ENCODE measurements around the gene TNFSF12.
A peak's percentile ranks its signal among the peaks of the same experiment; 100 is the strongest.

TNFSF12 gene

DNA sequence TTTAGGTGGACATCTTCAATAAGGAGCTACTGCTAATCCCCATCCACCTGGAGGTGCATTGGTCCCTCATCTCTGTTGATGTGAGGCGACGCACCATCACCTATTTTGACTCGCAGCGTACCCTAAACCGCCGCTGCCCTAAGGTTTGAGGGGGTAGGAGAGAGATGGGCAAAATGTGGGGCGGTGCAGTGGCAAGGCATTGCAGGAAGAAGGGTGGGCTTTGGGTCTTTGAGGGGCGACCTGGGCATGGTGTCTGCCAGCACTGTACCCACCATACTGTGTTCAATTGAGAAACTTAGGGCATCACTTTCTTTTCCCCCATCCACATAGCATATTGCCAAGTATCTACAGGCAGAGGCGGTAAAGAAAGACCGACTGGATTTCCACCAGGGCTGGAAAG is 21.5 kb downstream of the TNFSF12 start:
- DNase-seq (ENCODE audit: low spot score), result no peak

DNA sequence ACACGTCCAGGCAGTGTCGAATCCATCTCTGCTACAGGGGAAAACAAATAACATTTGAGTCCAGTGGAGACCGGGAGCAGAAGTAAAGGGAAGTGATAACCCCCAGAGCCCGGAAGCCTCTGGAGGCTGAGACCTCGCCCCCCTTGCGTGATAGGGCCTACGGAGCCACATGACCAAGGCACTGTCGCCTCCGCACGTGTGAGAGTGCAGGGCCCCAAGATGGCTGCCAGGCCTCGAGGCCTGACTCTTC is 23.4 kb downstream of the TNFSF12 start:
- no peak for DNase-seq (ENCODE audit: low spot score)

- peak; percentile 99 for DNase-seq (ENCODE audit: low spot score)
Measured at GRCh38 chr17:7572588-7573323, 23.9 kb downstream of the TNFSF12 start.

DNA sequence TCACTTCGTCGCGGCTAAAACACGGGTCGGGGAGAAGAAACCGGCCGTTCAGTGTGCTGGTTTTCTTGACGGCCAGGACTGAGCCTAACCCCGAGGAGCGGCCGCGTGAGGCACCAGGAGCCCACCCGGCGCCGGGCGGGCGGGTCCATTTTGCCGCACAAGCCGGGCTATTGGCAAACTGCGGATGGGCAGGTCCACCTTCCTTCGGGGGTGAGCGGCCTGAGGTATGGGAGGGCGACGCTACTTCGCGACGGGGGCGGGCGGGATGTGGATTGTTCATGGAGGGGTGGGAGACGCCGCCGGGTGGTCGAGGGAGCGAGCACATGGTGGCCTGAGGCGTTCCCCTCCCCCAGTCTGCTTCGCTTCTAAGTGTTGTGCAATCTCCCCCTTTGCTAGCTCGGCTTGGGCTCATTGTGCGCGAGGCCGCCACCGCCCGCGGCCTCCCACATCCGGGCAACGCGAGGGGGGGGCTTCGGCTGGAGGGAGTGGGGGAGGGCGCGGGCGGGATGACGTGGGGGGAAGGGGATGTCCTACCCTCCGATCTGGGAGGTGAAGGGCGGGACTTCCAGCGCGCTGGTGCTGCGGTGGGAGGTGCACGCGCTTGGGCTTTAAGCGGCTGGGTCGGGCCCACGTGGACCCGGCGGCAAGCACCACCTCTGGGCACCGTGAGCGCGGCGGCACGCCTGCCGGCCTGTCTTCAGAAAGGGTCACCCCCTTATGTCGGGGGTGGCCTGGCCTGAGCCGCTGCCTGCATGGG is 24.6 kb downstream of the TNFSF12 start:
- peak; percentile 70 for DNase-seq (ENCODE audit: low spot score)

DNA sequence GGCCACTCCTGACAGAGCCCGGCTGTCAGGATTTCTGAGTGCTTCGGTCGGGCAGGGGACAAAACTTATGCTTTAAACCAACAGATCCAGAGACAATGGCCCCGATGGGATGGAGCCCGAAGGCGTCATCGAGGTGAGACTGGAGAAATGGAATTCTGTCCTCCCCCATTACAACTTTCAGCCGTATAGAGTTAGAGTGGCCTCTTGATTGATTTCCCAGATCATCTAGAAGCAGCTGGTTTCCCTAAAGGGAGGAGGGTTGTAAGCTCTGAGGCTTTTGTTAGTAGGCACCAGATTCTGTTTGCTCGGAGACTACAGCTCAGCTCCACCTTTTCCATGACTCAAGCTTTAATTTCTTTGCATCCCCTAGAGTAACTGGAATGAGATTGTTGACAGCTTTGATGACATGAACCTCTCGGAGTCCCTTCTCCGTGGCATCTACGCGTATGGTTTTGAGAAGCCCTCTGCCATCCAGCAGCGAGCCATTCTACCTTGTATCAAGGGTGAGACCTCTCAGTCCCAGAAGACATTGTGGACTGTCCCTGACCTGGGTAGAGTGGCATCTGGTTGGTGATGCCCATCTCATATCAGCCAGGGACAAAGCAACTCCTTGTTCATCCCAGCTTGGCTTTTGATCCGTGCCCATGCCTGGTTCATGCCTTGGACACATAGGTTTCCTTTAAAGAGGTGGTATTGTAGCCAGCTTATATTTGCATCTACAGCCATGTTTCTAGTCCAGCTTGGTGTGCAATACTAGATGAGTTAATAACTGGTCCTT is 25.5 kb downstream of the TNFSF12 start:
- DNase-seq (ENCODE audit: low spot score), result no peak

DNA sequence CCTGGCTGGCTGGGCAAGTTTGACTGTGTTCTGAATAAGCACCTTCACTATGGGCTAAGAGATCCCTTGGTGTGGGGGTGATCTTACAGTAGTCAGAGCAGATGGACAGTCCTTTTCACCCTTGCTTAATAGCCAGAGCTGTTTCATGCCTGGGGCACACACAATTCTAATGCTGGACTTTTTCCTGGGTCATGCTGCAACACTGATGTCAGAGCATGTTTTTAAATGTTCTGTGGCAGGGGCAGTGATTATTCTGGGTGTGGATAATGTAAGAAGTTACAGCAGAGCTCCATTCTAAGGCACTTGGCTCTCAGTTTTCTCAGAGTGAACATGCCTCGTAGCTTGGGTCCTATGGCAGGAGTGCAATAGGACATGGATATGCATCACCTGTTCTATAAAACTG is 26.6 kb downstream of the TNFSF12 start:
- no peak for DNase-seq (ENCODE audit: low spot score)

- no peak for DNase-seq (ENCODE audit: low spot score)
Measured at GRCh38 chr17:7575959-7576358, 27.1 kb downstream of the TNFSF12 start.

- DNase-seq (ENCODE audit: low spot score), result no peak
Measured at GRCh38 chr17:7576432-7576937, 27.6 kb downstream of the TNFSF12 start.

DNA sequence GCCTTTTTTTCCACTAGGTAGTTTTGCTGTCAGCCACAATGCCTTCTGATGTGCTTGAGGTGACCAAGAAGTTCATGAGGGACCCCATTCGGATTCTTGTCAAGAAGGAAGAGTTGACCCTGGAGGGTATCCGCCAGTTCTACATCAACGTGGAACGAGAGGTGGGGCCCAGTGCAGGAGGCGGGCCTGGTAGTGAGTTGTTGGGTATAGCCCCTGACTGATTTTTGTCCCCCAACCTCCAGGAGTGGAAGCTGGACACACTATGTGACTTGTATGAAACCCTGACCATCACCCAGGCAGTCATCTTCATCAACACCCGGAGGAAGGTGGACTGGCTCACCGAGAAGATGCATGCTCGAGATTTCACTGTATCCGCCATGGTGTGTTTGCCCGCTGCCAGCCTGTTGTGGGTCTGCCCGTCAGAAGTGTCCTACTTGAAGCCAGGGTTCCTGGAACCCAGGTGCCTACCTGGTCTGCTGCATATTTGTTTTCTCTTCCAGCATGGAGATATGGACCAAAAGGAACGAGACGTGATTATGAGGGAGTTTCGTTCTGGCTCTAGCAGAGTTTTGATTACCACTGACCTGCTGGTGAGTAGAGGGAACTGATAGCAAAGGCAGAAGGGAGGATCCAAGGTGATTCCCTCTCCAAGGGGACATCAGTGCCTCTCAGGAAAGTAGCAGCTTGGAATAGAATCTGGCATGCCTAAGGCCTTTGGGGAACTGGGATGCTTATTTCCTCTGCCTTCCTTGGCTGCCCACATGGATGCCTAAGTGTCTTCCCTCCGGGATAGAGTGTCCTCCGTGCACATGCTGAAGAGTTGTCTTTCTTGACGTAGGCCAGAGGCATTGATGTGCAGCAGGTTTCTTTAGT is 28.7 kb downstream of the TNFSF12 start:
- DNase-seq (ENCODE audit: low spot score), result no peak

DNA sequence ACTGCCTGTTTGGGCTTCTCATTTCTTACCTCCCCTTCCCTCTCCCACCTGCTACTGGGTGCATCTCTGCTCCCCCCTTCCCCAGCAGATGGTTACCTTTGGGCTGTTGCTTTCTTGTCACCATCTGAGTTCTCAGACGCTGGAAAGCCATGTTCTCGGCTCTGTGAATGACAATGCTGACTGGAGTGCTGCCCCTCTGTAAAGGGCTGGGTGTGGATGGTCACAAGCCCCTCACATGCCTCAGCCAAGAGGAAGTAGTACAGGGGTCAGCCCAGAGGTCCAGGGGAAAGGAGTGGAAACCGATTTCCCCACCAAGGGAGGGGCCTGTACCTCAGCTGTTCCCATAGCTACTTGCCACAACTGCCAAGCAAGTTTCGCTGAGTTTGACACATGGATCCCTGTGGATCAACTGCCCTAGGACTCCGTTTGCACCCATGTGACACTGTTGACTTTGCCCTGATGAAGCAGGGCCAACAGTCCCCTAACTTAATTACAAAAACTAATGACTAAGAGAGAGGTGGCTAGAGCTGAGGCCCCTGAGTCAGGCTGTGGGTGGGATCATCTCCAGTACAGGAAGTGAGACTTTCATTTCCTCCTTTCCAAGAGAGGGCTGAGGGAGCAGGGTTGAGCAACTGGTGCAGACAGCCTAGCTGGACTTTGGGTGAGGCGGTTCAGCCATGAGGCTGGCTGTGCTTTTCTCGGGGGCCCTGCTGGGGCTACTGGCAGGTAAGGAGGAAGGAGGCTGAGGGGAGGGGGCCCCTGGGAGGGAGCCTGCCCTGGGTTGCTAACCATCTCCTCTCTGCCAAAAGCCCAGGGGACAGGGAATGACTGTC is 30.4 kb downstream of the TNFSF12 start, which contains the start of gene CD68:
Gene CD68 (plus strand): TSS at position 638 of the 833 bp plus-strand sequence. CDS start 40 bp downstream, at position 678.
- DNase-seq (ENCODE audit: low spot score), result peak; percentile 57

- no peak for DNase-seq (ENCODE audit: low spot score)
Measured at GRCh38 chr17:7579834-7580603, 31.2 kb downstream of the TNFSF12 start.

DNA sequence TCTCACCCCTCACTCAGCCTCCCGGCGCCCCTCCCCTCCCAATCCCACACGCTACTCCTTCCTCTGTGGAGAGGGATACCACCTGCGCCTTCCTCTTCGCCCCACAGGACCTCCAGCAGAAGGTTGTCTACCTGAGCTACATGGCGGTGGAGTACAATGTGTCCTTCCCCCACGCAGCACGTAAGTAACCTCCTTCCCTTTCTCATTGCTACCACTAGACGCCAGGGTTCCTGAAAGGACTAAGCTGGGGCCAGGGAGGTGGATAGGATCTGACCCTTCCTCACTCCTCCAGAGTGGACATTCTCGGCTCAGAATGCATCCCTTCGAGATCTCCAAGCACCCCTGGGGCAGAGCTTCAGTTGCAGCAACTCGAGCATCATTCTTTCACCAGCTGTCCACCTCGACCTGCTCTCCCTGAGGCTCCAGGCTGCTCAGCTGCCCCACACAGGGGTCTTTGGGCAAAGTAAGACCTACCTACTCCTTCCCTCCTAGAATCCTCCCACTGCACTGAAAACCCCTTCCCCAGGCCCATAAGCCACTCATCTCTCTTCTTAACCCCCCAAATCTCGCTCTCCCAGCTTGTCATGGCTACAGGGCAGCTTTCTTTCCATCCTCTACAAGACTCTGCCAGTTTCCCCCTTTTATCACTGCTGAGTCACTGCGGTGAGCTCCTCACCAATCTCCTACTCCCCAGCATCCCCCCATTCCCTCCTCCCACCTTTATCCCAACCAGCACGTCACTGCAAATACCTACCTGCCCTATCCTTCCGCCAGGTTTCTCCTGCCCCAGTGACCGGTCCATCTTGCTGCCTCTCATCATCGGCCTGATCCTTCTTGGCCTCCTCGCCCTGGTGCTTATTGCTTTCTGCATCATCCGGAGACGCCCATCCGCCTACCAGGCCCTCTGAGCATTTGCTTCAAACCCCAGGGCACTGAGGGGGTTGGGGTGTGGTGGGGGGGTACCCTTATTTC is 32.0 kb downstream of the TNFSF12 start:
- peak; percentile 66 for DNase-seq (ENCODE audit: low spot score)

DNA sequence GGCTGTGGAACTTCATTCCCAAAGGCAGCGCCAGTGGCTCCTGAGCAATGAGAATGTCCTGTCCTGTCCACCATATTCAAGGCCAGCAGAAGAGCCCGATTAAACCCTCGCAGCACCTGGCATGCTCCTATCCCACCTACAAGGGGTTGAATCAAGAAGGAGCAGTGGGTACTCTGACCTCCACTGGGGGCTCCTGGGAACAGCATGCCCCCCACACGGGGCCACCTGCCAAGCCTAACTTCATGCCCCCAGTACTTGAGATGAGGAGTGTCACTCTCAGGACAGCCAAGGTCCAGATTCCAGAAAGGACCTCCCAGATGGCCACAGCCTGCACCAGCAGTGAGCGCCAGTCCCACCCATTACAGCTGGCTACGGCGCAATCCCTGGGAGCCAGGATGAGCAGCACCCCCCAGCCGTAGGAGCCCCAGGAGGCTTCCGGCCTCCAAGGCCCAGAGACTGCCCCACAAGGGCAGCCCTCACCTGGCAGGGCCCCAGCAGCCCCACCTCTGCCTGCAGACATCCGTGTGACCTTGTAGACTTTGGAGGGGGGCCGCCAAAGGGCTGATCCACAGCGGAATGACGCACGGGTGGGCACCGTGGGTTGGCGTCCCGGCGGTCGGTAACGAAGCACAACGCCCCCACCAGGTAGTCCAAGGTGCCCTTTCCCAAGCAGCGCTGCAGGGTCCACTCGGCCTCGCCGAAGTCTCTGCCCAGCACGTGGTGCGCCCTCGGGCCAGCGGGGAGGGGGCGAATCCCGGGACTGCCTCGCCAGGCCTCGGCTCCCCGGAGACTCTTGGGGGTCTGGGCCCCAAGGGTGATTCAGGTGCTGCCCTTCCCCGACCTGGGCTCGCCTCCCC is 33.8 kb downstream of the TNFSF12 start:
- no peak for DNase-seq (ENCODE audit: low spot score)

DNA sequence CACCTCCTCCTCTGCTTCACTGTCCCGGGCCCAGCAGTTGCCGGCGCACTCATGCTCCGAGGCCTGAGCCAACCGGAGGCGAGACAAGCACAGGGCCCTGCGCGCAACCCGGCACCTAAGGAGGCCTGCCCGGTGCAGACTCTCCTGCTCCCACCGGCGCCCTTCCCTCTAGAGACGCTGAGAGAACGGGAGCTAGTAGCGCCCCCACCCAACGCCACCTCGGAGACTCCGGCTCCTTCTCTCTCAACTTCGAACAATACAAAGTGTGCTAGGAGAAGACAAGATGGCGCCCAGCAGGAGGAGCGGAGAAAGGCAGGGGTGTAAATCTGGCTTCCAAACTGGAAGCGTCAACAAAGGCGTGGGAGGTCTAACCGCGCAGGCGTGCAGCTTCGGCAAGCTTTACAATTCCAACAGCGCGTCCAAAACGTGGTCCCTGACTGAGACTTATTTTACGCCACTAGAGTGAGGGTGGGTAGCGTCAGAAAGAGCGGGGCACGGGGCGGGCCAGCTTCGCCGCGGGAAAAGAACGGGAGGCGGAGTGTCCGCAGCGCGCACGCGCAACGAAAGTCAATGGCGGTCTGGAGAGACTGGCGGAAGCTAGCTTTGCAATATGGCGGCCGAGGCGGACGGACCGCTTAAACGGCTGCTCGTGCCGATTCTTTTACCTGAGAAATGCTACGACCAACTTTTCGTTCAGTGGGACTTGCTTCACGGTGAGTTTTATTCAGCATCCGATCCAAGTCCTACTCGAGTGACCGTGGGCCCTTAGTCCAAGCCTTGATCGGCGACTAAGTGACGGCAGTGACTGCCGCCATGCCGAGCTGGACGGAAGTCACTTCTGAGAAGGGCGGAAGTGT is 34.6 kb downstream of the TNFSF12 start, which contains the start of gene MPDU1:
Gene MPDU1 (plus strand): TSS at position 600 of the 857 bp plus-strand sequence. CDS start 11 bp downstream, at position 611.
- DNase-seq (ENCODE audit: low spot score), result peak; percentile 95

GRCh38 chr17:7586673-7587419 is 38.0 kb downstream of the TNFSF12 start:
- DNase-seq (ENCODE audit: low spot score), result peak; percentile 67
